WTC11 (cell line): ENCODE measurements around the gene STAT1. TPM values are rescaled to one million over a fixed set of nuclear protein-coding genes. Genes with fewer than 3 reads are reported as not detected.

Experiments used
- ATAC-seq: fragments of 200-7000 bp; cut with Tn5 transposase; 2 replicates; pipeline ENCODE4 v1.10.0; 2021; ENCODE audit warnings: mild to moderate bottlenecking, moderate library complexity
- CTCF ChIA-PET: fragments of 300-600 bp; sonication (Branson Sonifier 250); formaldehyde crosslinking; loops from one replicate; lab custom pipeline; 2021; ENCODE audit warnings: antibody characterized with exemption; lab: Charles Lee
- POLR2A ChIA-PET: fragments of 350-600 bp; sonication (Branson Sonifier 250); formaldehyde crosslinking; loops from one replicate; lab custom pipeline; 2021; ENCODE audit warnings: antibody characterized with exemption; lab: Charles Lee
- DNase-seq: peaks from one replicate; pipeline ENCODE4 v3.0.0; 2021; ENCODE audit warnings: low spot score
- H3K27ac Mint-ChIP-seq: 2 replicates; pipeline ENCODE4 v1.8.0; 2021; ENCODE audit warnings: mixed read lengths
- H3K27me3 Mint-ChIP-seq: 2 replicates; pipeline ENCODE4 v1.8.0; 2021; ENCODE audit warnings: low read depth, mild to moderate bottlenecking, moderate library complexity, mixed read lengths
- H3K36me3 Mint-ChIP-seq: 2 replicates; pipeline ENCODE4 v1.8.0; 2021; ENCODE audit warnings: mixed read lengths
- H3K4me1 Mint-ChIP-seq: 2 replicates; pipeline ENCODE4 v1.8.0; 2022; ENCODE audit warnings: mixed read lengths
- H3K4me3 Mint-ChIP-seq: 2 replicates; pipeline ENCODE4 v1.8.0; 2021; ENCODE audit warnings: mild to moderate bottlenecking, moderate library complexity, mixed read lengths
- H3K9me3 Mint-ChIP-seq: 2 replicates; pipeline ENCODE4 v1.8.0; 2021; ENCODE audit warnings: mixed read lengths
- AFF4 ChIP-seq: sonication (generic); formaldehyde crosslinking; IDR thresholded peaks from 2 replicates; pipeline ENCODE4 v1.8.1; 2023; ENCODE audit warnings: mild to moderate bottlenecking, missing genetic modification reagents, borderline replicate concordance
- ARID4B ChIP-seq: sonication (generic); formaldehyde crosslinking; IDR thresholded peaks from 2 replicates; pipeline ENCODE4 v1.8.0; 2023; ENCODE audit warnings: missing genetic modification reagents, mild to moderate bottlenecking, borderline replicate concordance
- ATF1 ChIP-seq: sonication (generic); formaldehyde crosslinking; IDR thresholded peaks from 2 replicates; pipeline ENCODE4 v1.8.1; 2023; ENCODE audit warnings: mild to moderate bottlenecking, moderate library complexity, missing genetic modification reagents
- ATF2 ChIP-seq: sonication (generic); formaldehyde crosslinking; IDR thresholded peaks from 2 replicates; pipeline ENCODE4 v1.8.1; 2022; ENCODE audit warnings: low read depth, missing genetic modification reagents, borderline replicate concordance
- ERG ChIP-seq: fragments of 250-450 bp; sonication (Bioruptor Pico); IDR thresholded peaks from 2 replicates; pipeline ENCODE4 v1.8.0; 2021; ENCODE audit warnings: mild to moderate bottlenecking
- FOXK1 ChIP-seq: sonication (generic); formaldehyde crosslinking; IDR thresholded peaks from 2 replicates; pipeline ENCODE4 v1.8.0; 2022; ENCODE audit warnings: mild to moderate bottlenecking, moderate library complexity, missing genetic modification reagents
- FOXP1 ChIP-seq: sonication (generic); formaldehyde crosslinking; IDR thresholded peaks from 2 replicates; pipeline ENCODE4 v1.8.0; 2022; ENCODE audit warnings: missing genetic modification reagents, mild to moderate bottlenecking, moderate library complexity, borderline replicate concordance
- MXD4 ChIP-seq: fragments of 250-450 bp; sonication (Bioruptor Pico); IDR thresholded peaks from 2 replicates; pipeline ENCODE4 v1.8.0; 2021; ENCODE audit warnings: mild to moderate bottlenecking, moderate library complexity, borderline replicate concordance
- MYBL2 ChIP-seq: sonication (generic); formaldehyde crosslinking; IDR thresholded peaks from 2 replicates; pipeline ENCODE4 v1.8.1; 2023; ENCODE audit warnings: mild to moderate bottlenecking, moderate library complexity, missing genetic modification reagents
- RORB ChIP-seq: fragments of 250-450 bp; sonication (Bioruptor Pico); IDR thresholded peaks from 2 replicates; pipeline ENCODE4 v1.9.0; 2021; ENCODE audit warnings: mild to moderate bottlenecking
- TEAD4 ChIP-seq: sonication (generic); formaldehyde crosslinking; IDR thresholded peaks from 2 replicates; pipeline ENCODE4 v1.8.0; 2022; ENCODE audit warnings: mild to moderate bottlenecking, missing genetic modification reagents
- ZNF317 ChIP-seq: sonication (generic); formaldehyde crosslinking; IDR thresholded peaks from 2 replicates; pipeline ENCODE4 v1.8.1; 2023; ENCODE audit warnings: low read depth, mild to moderate bottlenecking, moderate library complexity, missing genetic modification reagents, borderline replicate concordance
- ZNF396 ChIP-seq: fragments of 250-450 bp; sonication (Bioruptor Pico); IDR thresholded peaks from 2 replicates; pipeline ENCODE4 v1.8.0; 2021; ENCODE audit warnings: mild to moderate bottlenecking, moderate library complexity, borderline replicate concordance
- ZNF416 ChIP-seq: fragments of 250-450 bp; sonication (Bioruptor Pico); IDR thresholded peaks from 2 replicates; pipeline ENCODE4 v1.9.0; 2021; ENCODE audit warnings: mild to moderate bottlenecking, inconsistent platforms
- total RNA-seq: library from RNA; stranded (reverse); gene quantifications from 3 replicates; pipeline ENCODE4 v1.2.3, GENCODE V29; 2021
- TF ChIP-seq, protein P1 (sequence below): sonication (generic); formaldehyde crosslinking; IDR thresholded peaks from 2 replicates; pipeline ENCODE4 v1.8.1; 2023; ENCODE audit warnings: mild to moderate bottlenecking, missing genetic modification reagents
- TF ChIP-seq, protein P2 (sequence below): sonication (generic); formaldehyde crosslinking; conservative IDR thresholded peaks from 2 replicates; pipeline ENCODE4 v1.8.1; 2023; ENCODE audit warnings: mild to moderate bottlenecking, low read depth, missing genetic modification reagents, moderate library complexity
- TF ChIP-seq, protein P3 (sequence below): sonication (generic); formaldehyde crosslinking; IDR thresholded peaks from 2 replicates; pipeline ENCODE4 v1.8.1; 2022; ENCODE audit warnings: missing genetic modification reagents, borderline replicate concordance

STAT1 gene
- total RNA-seq, 1 experiment from 2014 or later: 36.1 TPM

DNA sequence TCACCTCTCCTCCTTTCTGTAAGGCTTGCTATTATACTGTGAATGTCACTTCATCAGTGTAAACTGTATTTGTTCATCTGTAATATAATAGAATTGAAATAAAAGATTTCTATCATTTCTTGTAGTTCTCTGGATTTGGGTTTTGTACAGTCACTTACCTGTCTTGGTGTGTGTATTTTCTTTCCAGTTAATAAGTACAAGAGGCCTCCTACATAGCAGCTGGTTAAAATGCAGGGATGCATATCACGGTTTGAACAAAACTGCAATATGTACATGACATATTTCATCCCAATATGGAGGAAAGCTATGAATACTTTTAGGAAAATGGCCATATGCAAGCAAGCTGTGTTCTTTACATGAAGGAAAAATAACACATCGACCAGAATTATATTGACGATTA is 5.4 kb upstream of the STAT1 start:
- CTCF ChIA-PET: no interaction called here
- ATAC-seq: no peak
- POLR2A ChIA-PET: no interaction called here
- Mint-ChIP-seq H3K4me1 (no peaks in the 10 kb centered on the region), H3K27ac (no peak overlapping the region), H3K36me3 (no peaks in the 10 kb centered on the region), H3K9me3 (no peaks in the 10 kb centered on the region; the same call in 1 of the 2 replicates), H3K27me3 (peaks cover 11% of the 10 kb centered on the region; the same call in 1 of the 2 replicates), H3K4me3 (no peak overlapping the region)
- TF ChIP-seq RORB (no peak), ARID4B (CRISPR knock-in tag) (no peak), ZNF317 (CRISPR knock-in tag) (no peak), ERG (CRISPR knock-in tag) (no peak), MYBL2 (CRISPR knock-in tag) (no peak), ATF1 (CRISPR knock-in tag) (no peak), ATF2 (CRISPR knock-in tag) (no peak), AFF4 (no peak), ZNF396 (CRISPR knock-in tag) (no peak), FOXP1 (CRISPR knock-in tag) (no peak), FOXK1 (CRISPR knock-in tag) (no peak), ZNF416 (no peak), MXD4 (CRISPR knock-in tag) (no peak), TEAD4 (CRISPR knock-in tag) (no peak)
- TF ChIP-seq, protein P1, sequence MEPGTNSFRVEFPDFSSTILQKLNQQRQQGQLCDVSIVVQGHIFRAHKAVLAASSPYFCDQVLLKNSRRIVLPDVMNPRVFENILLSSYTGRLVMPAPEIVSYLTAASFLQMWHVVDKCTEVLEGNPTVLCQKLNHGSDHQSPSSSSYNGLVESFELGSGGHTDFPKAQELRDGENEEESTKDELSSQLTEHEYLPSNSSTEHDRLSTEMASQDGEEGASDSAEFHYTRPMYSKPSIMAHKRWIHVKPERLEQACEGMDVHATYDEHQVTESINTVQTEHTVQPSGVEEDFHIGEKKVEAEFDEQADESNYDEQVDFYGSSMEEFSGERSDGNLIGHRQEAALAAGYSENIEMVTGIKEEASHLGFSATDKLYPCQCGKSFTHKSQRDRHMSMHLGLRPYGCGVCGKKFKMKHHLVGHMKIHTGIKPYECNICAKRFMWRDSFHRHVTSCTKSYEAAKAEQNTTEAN (CRISPR knock-in tag): no peak
- TF ChIP-seq, protein P2, sequence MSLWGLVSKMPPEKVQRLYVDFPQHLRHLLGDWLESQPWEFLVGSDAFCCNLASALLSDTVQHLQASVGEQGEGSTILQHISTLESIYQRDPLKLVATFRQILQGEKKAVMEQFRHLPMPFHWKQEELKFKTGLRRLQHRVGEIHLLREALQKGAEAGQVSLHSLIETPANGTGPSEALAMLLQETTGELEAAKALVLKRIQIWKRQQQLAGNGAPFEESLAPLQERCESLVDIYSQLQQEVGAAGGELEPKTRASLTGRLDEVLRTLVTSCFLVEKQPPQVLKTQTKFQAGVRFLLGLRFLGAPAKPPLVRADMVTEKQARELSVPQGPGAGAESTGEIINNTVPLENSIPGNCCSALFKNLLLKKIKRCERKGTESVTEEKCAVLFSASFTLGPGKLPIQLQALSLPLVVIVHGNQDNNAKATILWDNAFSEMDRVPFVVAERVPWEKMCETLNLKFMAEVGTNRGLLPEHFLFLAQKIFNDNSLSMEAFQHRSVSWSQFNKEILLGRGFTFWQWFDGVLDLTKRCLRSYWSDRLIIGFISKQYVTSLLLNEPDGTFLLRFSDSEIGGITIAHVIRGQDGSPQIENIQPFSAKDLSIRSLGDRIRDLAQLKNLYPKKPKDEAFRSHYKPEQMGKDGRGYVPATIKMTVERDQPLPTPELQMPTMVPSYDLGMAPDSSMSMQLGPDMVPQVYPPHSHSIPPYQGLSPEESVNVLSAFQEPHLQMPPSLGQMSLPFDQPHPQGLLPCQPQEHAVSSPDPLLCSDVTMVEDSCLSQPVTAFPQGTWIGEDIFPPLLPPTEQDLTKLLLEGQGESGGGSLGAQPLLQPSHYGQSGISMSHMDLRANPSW (CRISPR knock-in tag): no peak
- TF ChIP-seq, protein P3, sequence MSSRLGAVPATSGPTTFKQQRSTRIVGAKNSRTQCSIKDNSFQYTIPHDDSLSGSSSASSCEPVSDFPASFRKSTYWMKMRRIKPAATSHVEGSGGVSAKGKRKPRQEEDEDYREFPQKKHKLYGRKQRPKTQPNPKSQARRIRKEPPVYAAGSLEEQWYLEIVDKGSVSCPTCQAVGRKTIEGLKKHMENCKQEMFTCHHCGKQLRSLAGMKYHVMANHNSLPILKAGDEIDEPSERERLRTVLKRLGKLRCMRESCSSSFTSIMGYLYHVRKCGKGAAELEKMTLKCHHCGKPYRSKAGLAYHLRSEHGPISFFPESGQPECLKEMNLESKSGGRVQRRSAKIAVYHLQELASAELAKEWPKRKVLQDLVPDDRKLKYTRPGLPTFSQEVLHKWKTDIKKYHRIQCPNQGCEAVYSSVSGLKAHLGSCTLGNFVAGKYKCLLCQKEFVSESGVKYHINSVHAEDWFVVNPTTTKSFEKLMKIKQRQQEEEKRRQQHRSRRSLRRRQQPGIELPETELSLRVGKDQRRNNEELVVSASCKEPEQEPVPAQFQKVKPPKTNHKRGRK (CRISPR knock-in tag): no peak
- no peak for DNase-seq
